Bronchial epithelial cell (primary cell): Measurements from ENCODE around the gene ACTR5. TPM values are rescaled to one million over a fixed set of nuclear protein-coding genes. Genes with fewer than 3 reads are reported as not detected.

ENCODE experiments used
- DNase-seq: peaks from one replicate; pipeline ENCODE4 v3.0.0-alpha.2; 2010; ENCODE audit warnings: low read depth
- FAIRE-seq: peaks from 2 replicates; lab custom pipeline; 2011; peaks lifted over from hg19 to GRCh38; lab: Jason Lieb, UNC
- H3K27me3 ChIP-seq: 2 replicates; pipeline ENCODE4 v1.5.1; 2011; ENCODE audit warnings: low read length; ENCODE audit not compliant: control insufficient read depth, insufficient read depth
- H3K36me3 ChIP-seq: 2 replicates; pipeline ENCODE4 v1.5.1; 2011; ENCODE audit warnings: low read length; ENCODE audit not compliant: control insufficient read depth, insufficient read depth
- H3K4me3 ChIP-seq: 2 replicates; pipeline ENCODE4 v1.5.1; 2011; ENCODE audit warnings: mild to moderate bottlenecking, low read depth, low read length, control low read depth
- total RNA-seq: library from RNA; depleted of rRNA; stranded (reverse); fragments of >200 nt; gene quantifications from 2 replicates; pipeline ENCODE4 v1.2.1, GENCODE V29; 2014
- TF ChIP-seq, protein P1 (sequence below): IDR thresholded peaks from 2 replicates; pipeline ENCODE4 v1.5.1; 2011; ENCODE audit warnings: mild to moderate bottlenecking, moderate library complexity, low read length, control low read depth, inconsistent platforms; ENCODE audit not compliant: insufficient read depth, severe bottlenecking

Gene ACTR5
- total RNA-seq, 1 donor from 2014 or later = 20.3 TPM

DNA sequence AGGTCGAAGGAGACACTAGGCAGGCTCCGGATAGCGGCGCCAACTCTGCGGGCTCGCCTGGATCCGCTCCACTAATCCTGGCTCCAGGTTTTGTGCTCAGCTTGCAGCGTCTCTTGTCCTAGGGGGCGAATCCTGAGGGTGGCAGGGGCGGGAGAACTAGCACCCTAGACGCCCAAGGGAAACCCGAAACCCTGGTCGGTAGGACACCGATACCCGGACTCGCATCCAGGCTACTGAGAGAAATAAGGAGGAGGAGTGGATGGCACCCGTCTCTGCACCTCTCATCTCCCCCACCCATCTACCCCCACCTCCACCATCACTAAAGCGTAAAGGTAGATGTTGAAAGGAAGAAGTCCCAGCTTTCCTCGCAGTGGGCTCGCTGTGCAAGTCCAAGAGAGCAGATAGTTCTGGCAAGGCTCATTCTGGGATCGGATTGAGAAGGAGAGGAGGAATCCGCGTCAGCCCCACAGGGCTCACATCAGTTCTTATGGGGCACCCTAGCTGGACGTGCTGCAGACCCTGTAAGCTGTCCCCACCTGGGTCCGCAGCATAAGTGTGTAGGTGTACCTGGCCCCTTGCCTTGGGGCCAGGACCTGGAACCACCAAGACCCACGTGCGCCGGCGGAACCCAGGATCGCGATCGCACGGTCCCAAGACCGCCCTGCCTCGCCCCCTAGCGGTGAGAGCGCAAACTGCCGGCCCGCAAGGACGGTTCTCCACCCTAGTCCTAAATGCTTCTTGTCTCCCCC is 17.1 kb upstream of the ACTR5 start:
- no peak for FAIRE-seq
- H3K4me3 ChIP-seq = peak overlapping the region; percentile 11

DNA sequence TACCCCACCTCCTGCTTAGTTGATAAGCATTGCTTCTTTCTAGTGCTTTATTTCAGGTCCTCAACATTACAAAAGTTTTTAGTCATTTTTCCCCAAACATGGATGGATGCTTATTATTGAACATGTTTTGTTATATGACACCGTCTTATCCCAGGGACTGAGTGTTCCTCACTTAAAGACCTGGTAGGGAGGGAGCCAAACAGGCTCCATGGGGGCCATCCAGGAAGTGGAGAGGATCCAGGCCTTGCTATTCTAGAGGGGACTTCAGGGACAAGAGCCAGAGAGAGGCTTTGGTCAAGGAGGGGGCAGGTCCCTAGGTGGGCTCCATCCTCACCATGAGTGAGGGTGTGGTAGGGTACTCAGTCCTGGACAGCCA is 16.5 kb upstream of the ACTR5 start:
- Histone ChIP-seq H3K4me3 (no peak overlapping the region), H3K36me3 (no peaks in the 10 kb centered on the region), H3K27me3 (peaks cover 53% of the 10 kb centered on the region)
- DNase-seq (no peak), FAIRE-seq (no peak)
- TF ChIP-seq, protein P1, sequence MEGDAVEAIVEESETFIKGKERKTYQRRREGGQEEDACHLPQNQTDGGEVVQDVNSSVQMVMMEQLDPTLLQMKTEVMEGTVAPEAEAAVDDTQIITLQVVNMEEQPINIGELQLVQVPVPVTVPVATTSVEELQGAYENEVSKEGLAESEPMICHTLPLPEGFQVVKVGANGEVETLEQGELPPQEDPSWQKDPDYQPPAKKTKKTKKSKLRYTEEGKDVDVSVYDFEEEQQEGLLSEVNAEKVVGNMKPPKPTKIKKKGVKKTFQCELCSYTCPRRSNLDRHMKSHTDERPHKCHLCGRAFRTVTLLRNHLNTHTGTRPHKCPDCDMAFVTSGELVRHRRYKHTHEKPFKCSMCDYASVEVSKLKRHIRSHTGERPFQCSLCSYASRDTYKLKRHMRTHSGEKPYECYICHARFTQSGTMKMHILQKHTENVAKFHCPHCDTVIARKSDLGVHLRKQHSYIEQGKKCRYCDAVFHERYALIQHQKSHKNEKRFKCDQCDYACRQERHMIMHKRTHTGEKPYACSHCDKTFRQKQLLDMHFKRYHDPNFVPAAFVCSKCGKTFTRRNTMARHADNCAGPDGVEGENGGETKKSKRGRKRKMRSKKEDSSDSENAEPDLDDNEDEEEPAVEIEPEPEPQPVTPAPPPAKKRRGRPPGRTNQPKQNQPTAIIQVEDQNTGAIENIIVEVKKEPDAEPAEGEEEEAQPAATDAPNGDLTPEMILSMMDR = no peak

More for the DNA sequence above, 17.1 kb upstream of the ACTR5 start:
- TF ChIP-seq, protein P1 = peak; percentile 99
- Histone ChIP-seq H3K27me3 (peaks cover 59% of the 10 kb centered on the region), H3K36me3 (no peaks in the 10 kb centered on the region)
- DNase-seq = peak; percentile 29

DNA sequence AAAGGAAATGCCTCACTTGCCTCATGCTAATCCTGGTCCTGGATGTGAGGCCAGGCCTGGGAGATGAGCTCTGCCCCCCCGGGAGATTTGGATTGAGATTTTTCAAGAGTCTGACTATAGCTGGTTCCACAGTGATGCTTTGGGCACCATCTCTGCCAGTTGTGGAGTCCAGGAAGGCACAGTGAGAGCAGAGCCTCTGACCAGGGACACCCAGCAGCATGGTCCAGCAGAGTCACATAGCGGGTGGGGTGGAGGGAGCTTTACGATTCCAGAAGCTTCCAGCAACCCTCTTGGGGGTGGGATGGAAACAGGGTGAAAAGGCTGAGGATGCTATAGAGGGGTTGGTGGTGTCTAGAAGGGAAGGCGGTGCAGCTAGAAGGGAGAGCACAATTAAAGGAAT is 15.3 kb upstream of the ACTR5 start:
- H3K27me3 ChIP-seq = peaks cover 42% of the 10 kb centered on the region
- FAIRE-seq (no peak), DNase-seq (no peak)
- TF ChIP-seq, protein P1 = no peak
- H3K4me3 ChIP-seq = no peak overlapping the region
- H3K36me3 ChIP-seq = no peaks in the 10 kb centered on the region

DNA sequence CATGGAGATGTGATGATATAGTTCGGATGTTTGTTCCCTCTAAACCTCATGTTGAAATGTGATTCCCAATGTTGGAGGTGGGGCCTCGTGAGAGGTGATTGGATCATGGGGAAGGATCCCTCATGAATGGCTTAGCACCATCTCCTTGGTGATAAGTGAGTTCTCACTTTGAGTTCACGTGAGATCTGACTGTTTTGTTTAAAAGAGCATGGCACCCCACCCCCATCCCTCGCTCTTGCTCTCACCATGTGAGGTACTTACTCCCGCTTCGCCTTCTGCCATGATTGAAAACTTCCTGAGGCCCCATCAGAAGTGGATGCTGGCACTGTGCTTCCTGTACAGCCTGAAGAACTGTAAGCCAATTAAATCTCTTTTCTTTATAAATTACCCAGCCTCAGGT is 13.1 kb upstream of the ACTR5 start:
- TF ChIP-seq, protein P1 = no peak
- Histone ChIP-seq H3K36me3 (no peaks in the 10 kb centered on the region), H3K27me3 (peaks cover 23% of the 10 kb centered on the region), H3K4me3 (no peak overlapping the region)
- DNase-seq (no peak), FAIRE-seq (no peak)

DNA sequence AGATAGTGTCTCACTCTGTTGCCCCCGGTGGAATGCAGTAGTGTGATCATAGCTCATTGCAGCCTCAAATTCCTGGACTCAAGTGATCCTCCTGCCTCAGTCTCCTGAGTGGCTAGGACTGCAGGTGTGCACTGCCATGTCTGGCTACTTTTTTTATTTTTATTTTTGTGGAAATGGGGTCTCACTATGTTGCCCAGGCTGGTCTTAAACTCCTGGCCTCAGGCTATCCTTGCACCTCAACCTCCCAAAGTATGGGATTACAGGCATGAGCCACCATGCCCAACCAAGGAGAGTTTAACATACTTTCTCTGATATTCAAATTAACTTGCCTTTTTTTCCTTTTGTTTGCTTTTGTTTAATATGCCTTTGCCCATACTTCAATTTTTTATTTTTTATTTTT is 10.4 kb upstream of the ACTR5 start:
- FAIRE-seq (no peak), DNase-seq (no peak)
- peaks cover 13% of the 10 kb centered on the region for H3K27me3 ChIP-seq

More for the DNA sequence above, 10.4 kb upstream of the ACTR5 start:
- Histone ChIP-seq H3K4me3 (no peak overlapping the region), H3K36me3 (no peaks in the 10 kb centered on the region)
- TF ChIP-seq, protein P1 = no peak
